Measurements from ENCODE around the gene ADNP2.

ADNP2 gene

DNA sequence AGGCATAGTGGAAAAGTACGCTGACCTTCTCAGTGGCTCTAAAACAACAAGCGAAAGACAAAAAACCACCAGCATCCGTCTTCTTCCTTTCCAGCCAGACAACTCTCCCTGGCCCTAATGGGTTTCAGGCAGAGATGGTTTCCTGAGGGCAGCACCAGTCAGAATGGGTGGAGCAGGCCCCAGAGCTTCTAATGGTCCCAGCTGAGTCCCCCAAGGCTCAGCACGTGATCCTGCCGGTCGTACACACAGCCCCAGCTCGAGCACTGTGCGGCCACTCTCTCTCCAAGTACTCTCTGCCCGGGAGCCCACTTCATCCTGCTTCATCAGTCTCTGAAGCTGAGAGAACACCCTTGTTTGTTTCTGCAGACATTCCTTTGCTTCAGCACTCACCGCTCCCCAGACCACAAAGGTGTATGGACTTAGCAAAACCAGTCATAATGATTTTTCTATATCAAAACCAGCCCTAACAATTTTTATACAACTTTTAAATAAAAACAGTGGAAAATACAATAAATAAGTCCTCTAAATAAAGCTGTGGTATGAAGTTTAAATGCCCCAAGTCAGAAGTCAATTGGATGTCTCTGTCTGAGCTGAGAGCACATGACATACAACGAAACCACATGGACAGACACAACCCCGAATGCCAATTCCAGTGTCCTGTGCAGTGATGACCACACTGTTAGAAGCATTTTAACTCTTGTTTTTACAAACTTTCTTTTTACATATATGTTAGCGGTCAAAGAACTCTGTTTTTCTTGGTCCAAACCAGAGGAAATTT lies 74.4 kb downstream of the ADNP2 start:
- DNase-seq (ENCODE audit: extremely low read depth, low read depth) = no peak
- TF ChIP-seq, protein P1, sequence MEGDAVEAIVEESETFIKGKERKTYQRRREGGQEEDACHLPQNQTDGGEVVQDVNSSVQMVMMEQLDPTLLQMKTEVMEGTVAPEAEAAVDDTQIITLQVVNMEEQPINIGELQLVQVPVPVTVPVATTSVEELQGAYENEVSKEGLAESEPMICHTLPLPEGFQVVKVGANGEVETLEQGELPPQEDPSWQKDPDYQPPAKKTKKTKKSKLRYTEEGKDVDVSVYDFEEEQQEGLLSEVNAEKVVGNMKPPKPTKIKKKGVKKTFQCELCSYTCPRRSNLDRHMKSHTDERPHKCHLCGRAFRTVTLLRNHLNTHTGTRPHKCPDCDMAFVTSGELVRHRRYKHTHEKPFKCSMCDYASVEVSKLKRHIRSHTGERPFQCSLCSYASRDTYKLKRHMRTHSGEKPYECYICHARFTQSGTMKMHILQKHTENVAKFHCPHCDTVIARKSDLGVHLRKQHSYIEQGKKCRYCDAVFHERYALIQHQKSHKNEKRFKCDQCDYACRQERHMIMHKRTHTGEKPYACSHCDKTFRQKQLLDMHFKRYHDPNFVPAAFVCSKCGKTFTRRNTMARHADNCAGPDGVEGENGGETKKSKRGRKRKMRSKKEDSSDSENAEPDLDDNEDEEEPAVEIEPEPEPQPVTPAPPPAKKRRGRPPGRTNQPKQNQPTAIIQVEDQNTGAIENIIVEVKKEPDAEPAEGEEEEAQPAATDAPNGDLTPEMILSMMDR (IDR thresholded peaks at IDR 0.05; ENCODE audit: low read depth, low read length) = no peak

DNA sequence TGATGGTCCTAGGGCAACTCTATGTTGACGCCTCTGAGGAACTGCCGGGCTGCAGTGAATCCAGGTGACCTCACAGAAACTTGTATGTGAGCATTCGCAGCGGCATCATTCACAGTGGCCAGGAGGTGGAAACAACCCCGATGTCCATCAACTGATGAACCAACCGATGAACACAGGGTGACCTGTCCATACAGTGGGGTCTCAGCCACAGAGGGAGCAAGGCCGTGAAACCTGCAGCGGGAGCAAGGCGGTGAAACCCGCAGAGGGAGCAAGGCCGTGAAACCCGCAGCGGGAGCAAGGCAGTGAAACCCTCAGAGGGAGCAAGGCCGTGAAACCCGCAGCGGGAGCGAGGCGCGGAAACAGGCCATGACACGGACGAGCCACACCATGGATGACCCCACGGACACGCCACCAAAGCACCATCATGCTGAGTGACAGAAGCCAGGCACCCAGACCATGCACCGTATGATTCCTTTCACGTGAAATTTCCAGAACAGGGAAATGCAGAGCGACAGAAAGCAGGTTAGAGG lies 75.2 kb downstream of the ADNP2 start:
- TF ChIP-seq, protein P1 (IDR thresholded peaks at IDR 0.05; ENCODE audit: low read depth, low read length) = no peak

DNA sequence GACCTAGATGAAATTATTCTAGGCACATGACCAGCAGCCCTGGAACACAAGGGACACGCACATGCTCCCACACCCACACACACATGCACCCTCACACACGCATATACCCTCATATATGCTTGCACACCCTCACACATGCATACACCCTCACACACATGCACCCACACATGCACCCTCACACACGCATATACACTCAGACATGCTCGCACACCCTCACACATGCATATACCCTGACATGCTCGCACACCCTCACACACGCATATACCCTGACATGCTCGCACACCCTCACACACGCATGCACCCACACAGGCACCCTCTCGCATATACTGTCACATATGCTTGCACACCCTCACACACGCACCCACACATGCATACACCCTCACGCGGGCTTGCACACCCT lies 76.5 kb downstream of the ADNP2 start:
- DNase-seq (ENCODE audit: extremely low read depth, low read depth) = no peak
- TF ChIP-seq, protein P1 (IDR thresholded peaks at IDR 0.05; ENCODE audit: low read depth, low read length) = no peak

More for the DNA sequence above, 75.2 kb downstream of the ADNP2 start:
- no peak for DNase-seq (ENCODE audit: extremely low read depth, low read depth)

DNA sequence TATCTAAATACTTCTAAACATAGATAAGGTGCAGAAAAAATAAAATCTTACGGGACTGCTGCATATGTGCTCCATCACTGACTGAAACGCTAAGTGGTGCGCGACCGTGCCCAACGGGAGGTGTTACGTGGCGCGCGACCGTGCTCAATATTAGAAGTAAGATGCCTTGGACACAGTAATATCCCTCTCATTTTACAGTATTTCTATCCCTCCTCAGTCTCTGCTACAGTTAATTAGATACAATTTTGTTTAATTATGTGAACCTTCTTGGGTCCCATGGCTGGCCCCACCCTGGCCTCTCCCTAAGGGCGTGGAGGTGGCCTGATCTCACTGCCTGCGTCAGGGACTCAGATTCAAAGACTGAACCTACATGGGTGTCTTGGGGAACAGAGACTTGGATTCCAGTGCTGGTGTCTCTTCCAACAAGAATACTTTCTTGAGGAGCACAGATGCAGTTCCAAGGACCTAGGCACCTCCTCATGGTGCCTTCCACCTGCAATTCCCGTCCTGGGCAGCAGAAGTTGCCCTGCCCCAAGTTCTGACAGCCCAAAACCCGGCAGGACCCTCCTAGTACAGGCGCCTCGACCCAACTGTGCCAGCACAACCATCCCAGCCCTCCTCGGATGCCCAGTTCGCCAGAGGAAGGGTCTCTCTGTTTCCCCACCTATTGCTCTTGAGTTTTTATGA lies 79.0 kb downstream of the ADNP2 start:
- DNase-seq (ENCODE audit: extremely low read depth, low read depth) = no peak
- TF ChIP-seq, protein P1 (IDR thresholded peaks at IDR 0.05; ENCODE audit: low read depth, low read length) = no peak

DNA sequence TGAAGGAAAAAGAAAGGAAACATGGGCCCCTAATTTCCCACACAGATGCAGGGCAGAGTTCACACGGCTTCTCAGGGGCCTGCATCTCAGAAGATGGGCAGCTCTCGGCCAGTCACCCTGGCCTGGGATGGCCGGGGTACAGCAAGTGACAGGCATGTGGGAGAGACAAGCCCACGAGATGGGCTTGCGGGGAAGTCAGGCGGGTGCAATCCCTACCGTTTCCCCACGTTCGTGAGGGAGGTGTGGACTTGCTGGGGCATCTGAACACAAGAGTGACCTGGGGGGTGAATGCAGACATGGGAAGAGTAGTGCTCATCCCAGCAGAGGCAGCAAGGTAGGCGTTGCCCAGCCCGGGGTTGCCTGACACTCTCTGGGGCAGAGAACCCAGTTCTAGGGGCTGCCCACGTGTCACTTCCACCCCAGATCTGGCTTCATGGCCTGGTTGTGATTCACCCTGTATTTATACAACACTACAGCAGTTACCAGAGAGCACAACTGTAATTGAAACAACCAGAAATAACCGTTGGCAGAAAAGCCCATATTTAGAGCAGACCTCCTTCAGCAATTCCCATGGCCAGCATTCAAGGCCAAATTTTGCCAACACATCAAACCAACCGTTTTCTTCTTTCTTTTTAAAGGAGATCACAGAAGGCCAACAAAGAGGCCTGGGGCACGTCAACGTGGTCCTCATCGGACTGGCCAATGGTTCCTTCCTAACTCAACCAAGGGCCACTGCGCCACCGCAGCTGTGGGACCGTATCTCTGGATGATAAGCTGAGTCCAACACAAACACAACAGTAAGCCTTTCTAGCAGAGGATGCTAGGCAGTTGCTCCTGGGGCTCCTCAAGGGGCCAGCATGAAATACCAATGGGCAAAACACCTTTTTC lies 79.8 kb downstream of the ADNP2 start:
- TF ChIP-seq, protein P1 (IDR thresholded peaks at IDR 0.05; ENCODE audit: low read depth, low read length) = no peak
- no peak for DNase-seq (ENCODE audit: extremely low read depth, low read depth)

DNA sequence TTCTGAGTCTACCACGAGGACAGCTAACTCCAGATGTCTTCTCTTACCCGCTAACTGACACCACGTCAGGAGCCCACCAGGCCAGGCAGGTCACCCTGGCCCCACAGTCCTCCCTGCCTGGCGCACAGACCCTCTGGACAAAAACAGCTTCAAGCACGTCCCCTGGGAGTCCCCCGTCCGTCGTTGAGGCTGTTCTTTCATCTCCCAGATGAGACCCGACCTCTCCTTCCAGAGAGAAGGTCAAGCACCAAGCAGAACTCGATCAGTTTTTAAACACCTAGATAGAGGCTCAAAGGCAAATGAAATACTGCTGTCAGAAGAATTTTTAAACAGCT lies 80.4 kb downstream of the ADNP2 start:
- no peak for DNase-seq (ENCODE audit: extremely low read depth, low read depth)
- TF ChIP-seq, protein P1 (IDR thresholded peaks at IDR 0.05; ENCODE audit: low read depth, low read length) = no peak

Measured in AG09319 (cell line).